HCT116 (cell line): ENCODE data around the gene SPAG4. TPM values are rescaled to one million over a fixed set of nuclear protein-coding genes. Genes with fewer than 3 reads are reported as not detected.

Experiments
- ATAC-seq: fragments of 200-7000 bp; cut with Tn5 transposase; 2 replicates; pipeline ENCODE4 v1.9.1; 2020; ENCODE audit warnings: mild to moderate bottlenecking, moderate library complexity
- BruUV-seq: library from RNA; stranded (reverse); fragments of 400-500 nt; replicated peaks from 2 replicates; lab custom pipeline; 2021; lab: Mats Ljungman, UMichigan
- CTCF ChIA-PET: fragments of 300-600 bp; sonication (Branson Sonifier 250); formaldehyde crosslinking; loops from one replicate; lab custom pipeline; 2021; ENCODE audit warnings: antibody characterized with exemption; lab: Charles Lee
- POLR2A ChIA-PET: fragments of 300-600, 350-600 bp; sonication (Branson Sonifier 250); formaldehyde crosslinking; loops from one replicate; lab custom pipeline; 2021; ENCODE audit warnings: antibody characterized with exemption; lab: Charles Lee
- RAD21 ChIA-PET, 2 experiments: fragments of 300-600 bp; sonication (Branson Sonifier 250); formaldehyde crosslinking; loops; one replicate each; lab custom pipeline; 2023; ENCODE audit warnings: low total read pairs in 2 of 2; ENCODE audit not compliant: uncharacterized antibody in 2 of 2, unreplicated experiment in 2 of 2, low non-redundant PET in 1 of 2; lab: Charles Lee
- DNase-seq: peaks from one replicate; pipeline ENCODE4 v3.0.0-alpha.2; 2010; ENCODE audit warnings: low read depth, low spot score
- H2AFZ ChIP-seq: fragments of 200-600 bp; shearing (Covaris generic), sonication (generic); 2 replicates; pipeline ENCODE4 v1.6.1; 2017; ENCODE audit warnings: low read depth, mixed run types, mixed read lengths, antibody characterized with exemption, low read length; ENCODE audit not compliant: poor library complexity, severe bottlenecking
- H3K27ac ChIP-seq: 2 replicates; pipeline ENCODE4 v1.5.1; 2012; ENCODE audit warnings: low read depth, low read length
- H3K27me3 ChIP-seq: fragments of 200-600 bp; sonication (generic); 2 replicates; pipeline ENCODE4 v1.6.1; 2016; ENCODE audit warnings: mixed run types, low read length, mixed read lengths; ENCODE audit not compliant: insufficient read depth
- H3K36me3 ChIP-seq, 2 experiments: fragments of 200-500 bp in 1 of 2; fragments of 200-600 bp in 1 of 2; sonication (Bioruptor generic) in 1 of 2; sonication (generic) in 1 of 2; 2 replicates each; pipeline versions ENCODE4 v1.5.1 to v1.6.1; 2014 to 2016; ENCODE audit warnings: low read length in 2 of 2, inconsistent platforms in 1 of 2, mixed read lengths in 1 of 2, mixed run types in 1 of 2; ENCODE audit not compliant: insufficient read depth in 2 of 2, control insufficient read depth in 1 of 2
- H3K4me1 ChIP-seq, 2 experiments: fragments of 200-600 bp in 1 of 2; sonication (generic) in 1 of 2; 2 replicates each; pipeline versions ENCODE4 v1.5.1 to v1.6.1; 2012 to 2017; ENCODE audit warnings: low read length in 2 of 2, inconsistent platforms in 1 of 2, mild to moderate bottlenecking in 1 of 2, mixed read lengths in 1 of 2, mixed run types in 1 of 2, moderate library complexity in 1 of 2; ENCODE audit not compliant: insufficient read depth in 2 of 2, control insufficient read depth in 1 of 2
- H3K4me2 ChIP-seq: fragments of 200-600 bp; sonication (generic); 2 replicates; pipeline ENCODE4 v1.6.1; 2017; ENCODE audit warnings: mixed run types, low read length, mixed read lengths
- H3K4me3 ChIP-seq, 2 experiments: fragments of 200-600 bp in 1 of 2; sonication (generic) in 1 of 2; replicated peaks in 1 of 2; 2 replicates each; pipeline ENCODE4 v1.5.1; 2011 to 2016; ENCODE audit warnings: low read length in 2 of 2, control low read depth in 1 of 2, low read depth in 1 of 2, mild to moderate bottlenecking in 1 of 2, mixed read lengths in 1 of 2, mixed run types in 1 of 2
- H3K79me2 ChIP-seq: fragments of 200-600 bp; sonication (generic); 2 replicates; pipeline ENCODE4 v1.6.1; 2017; ENCODE audit warnings: mild to moderate bottlenecking, mixed run types, low read length, moderate library complexity, mixed read lengths; ENCODE audit not compliant: insufficient read depth
- H3K9ac ChIP-seq: fragments of 200-600 bp; sonication (generic); 2 replicates; pipeline ENCODE4 v1.6.1; 2016; ENCODE audit warnings: low read length, mixed read lengths
- H3K9me2 ChIP-seq: fragments of 200-600 bp; sonication (generic), shearing (Covaris generic); 2 replicates; pipeline ENCODE4 v1.6.1; 2017; ENCODE audit warnings: mixed run types, mild to moderate bottlenecking, moderate library complexity; ENCODE audit not compliant: insufficient read depth
- H3K9me3 ChIP-seq, 2 experiments: fragments of 200-500 bp in 1 of 2; fragments of 200-600 bp in 1 of 2; sonication (Bioruptor generic) in 1 of 2; sonication (generic) in 1 of 2; 2 replicates each; pipeline ENCODE4 v1.6.1; 2014 to 2017; ENCODE audit warnings: low read length in 2 of 2, mixed read lengths in 2 of 2, inconsistent platforms in 1 of 2, low read depth in 1 of 2, mild to moderate bottlenecking in 1 of 2, mixed run types in 1 of 2, moderate library complexity in 1 of 2; ENCODE audit not compliant: control insufficient read depth in 1 of 2, insufficient read depth in 1 of 2
- H4K20me1 ChIP-seq: fragments of 200-600 bp; sonication (generic), shearing (Covaris generic); 2 replicates; pipeline ENCODE4 v1.6.1; 2017; ENCODE audit warnings: mixed run types, mild to moderate bottlenecking, moderate library complexity; ENCODE audit not compliant: insufficient read depth
- CBX3 ChIP-seq: IDR thresholded peaks from 2 replicates; pipeline ENCODE4 v1.6.1; 2012; ENCODE audit warnings: low read depth
- EGR1 ChIP-seq: IDR thresholded peaks from 2 replicates; pipeline ENCODE4 v1.6.1; 2012; ENCODE audit warnings: low read depth
- EZH2 ChIP-seq: fragments of 200-600 bp; sonication (generic); IDR thresholded peaks from 2 replicates; pipeline ENCODE4 v1.6.1; 2017; ENCODE audit warnings: antibody characterized with exemption, mixed run types
- EZH2phosphoT487 ChIP-seq: fragments of 200-600 bp; IDR thresholded peaks from 2 replicates; pipeline ENCODE4 v1.6.1; 2018; ENCODE audit warnings: antibody characterized with exemption, borderline replicate concordance
- FOSL1 ChIP-seq: IDR thresholded peaks from 2 replicates; pipeline ENCODE4 v1.6.1; 2012; ENCODE audit warnings: low read depth
- POLR2AphosphoS5 ChIP-seq: IDR thresholded peaks from 2 replicates; pipeline ENCODE4 v1.6.1; 2011; ENCODE audit warnings: mild to moderate bottlenecking, low read depth, low read length, moderate library complexity
- SIN3A ChIP-seq: IDR thresholded peaks from 2 replicates; pipeline ENCODE4 v1.6.1; 2012; ENCODE audit warnings: low read depth
- SRF ChIP-seq: IDR thresholded peaks from 2 replicates; pipeline ENCODE4 v1.6.1; 2012; ENCODE audit warnings: low read depth
- intact Hi-C: fragments of 100-400 bp; cut with micrococcal nuclease; formaldehyde crosslinking; loops from 2 replicates; pipeline ENCODE4 v1.10.0; 2022
- total RNA-seq: library from RNA; stranded (reverse); gene quantifications from one replicate; pipeline ENCODE4 v1.2.1, GENCODE V29; 2021; ENCODE audit not compliant: unreplicated experiment
- TF ChIP-seq, protein P1 (sequence below): IDR thresholded peaks from 2 replicates; pipeline ENCODE4 v1.6.1; 2012; ENCODE audit warnings: low read depth
- TF ChIP-seq, protein P2 (sequence below): IDR thresholded peaks from 2 replicates; pipeline ENCODE4 v1.6.1; 2012
- TF ChIP-seq, protein P3 (sequence below): IDR thresholded peaks from 2 replicates; pipeline ENCODE4 v1.6.1; 2011; ENCODE audit warnings: mild to moderate bottlenecking, low read length, moderate library complexity; ENCODE audit not compliant: insufficient replicate concordance; ENCODE audit errors: extremely low read depth

The SPAG4 gene
- total RNA-seq, 1 experiment from 2014 or later: 6.2 TPM

DNA sequence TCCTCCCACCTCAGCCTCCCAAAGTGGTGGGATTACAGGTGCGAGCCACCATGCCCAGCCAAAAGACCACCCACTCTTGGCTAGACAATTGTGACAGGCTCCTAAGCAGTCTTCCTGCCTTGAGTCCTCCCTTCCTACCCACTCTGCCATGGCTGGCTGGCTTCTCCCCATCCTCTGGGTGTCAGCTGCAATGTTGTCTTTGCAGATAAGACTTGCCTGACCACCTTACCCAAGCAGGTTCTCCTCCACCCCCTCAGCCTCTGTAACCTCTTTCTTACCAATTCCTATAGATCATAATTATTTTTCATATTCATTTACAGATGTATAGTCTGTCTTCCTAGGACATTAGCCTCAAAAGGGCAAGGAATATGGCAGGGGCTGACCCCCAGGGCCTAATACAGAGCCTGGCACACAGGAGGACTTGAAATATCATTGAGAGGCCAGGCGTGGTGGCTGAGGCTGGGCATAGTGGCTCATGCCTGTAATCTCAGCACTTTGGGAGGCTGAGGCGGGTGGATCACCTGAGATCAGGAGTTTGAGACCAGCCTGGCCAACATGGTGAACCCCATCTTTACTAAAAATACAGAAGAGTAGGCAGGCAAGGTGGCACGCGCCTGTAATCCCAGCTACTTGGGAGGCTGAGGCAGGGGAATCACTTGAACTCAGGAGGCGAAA is 28.7 kb upstream of the SPAG4 start:
- CTCF ChIA-PET: no interaction called here
- DNase-seq: no peak
- Histone ChIP-seq H3K4me3 (no peak overlapping the region), H3K79me2 (no peaks in the 10 kb centered on the region), H3K9ac (no peak overlapping the region), H3K27ac (no peak overlapping the region), H4K20me1 (no peaks in the 10 kb centered on the region), H3K9me2 (no peaks in the 10 kb centered on the region), H2AFZ (no peak overlapping the region), H3K36me3 (no peaks in the 10 kb centered on the region), H3K9me3 (no peaks in the 10 kb centered on the region), H3K27me3 (no peaks in the 10 kb centered on the region), H3K4me1 (peaks cover 0 to 3% of the 10 kb centered on the region in 2 experiments; a peak in 1 of 4 replicates), H3K4me2 (no peak overlapping the region)
- POLR2A ChIA-PET: interaction anchor here (1.0 kb wide), 1 partner anchor 10 kb away, joined by 3 read pairs; no protein-coding TSS in a partner anchor
- ATAC-seq: no peak
- no TSS peak for BruUV-seq
- TF ChIP-seq FOSL1 (no peak), SRF (no peak), EGR1 (no peak), POLR2AphosphoS5 (no peak), EZH2phosphoT487 (no peak), SIN3A (no peak), EZH2 (no peak), CBX3 (no peak)
- TF ChIP-seq, protein P1, sequence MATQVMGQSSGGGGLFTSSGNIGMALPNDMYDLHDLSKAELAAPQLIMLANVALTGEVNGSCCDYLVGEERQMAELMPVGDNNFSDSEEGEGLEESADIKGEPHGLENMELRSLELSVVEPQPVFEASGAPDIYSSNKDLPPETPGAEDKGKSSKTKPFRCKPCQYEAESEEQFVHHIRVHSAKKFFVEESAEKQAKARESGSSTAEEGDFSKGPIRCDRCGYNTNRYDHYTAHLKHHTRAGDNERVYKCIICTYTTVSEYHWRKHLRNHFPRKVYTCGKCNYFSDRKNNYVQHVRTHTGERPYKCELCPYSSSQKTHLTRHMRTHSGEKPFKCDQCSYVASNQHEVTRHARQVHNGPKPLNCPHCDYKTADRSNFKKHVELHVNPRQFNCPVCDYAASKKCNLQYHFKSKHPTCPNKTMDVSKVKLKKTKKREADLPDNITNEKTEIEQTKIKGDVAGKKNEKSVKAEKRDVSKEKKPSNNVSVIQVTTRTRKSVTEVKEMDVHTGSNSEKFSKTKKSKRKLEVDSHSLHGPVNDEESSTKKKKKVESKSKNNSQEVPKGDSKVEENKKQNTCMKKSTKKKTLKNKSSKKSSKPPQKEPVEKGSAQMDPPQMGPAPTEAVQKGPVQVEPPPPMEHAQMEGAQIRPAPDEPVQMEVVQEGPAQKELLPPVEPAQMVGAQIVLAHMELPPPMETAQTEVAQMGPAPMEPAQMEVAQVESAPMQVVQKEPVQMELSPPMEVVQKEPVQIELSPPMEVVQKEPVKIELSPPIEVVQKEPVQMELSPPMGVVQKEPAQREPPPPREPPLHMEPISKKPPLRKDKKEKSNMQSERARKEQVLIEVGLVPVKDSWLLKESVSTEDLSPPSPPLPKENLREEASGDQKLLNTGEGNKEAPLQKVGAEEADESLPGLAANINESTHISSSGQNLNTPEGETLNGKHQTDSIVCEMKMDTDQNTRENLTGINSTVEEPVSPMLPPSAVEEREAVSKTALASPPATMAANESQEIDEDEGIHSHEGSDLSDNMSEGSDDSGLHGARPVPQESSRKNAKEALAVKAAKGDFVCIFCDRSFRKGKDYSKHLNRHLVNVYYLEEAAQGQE: no peak
- TF ChIP-seq, protein P2, sequence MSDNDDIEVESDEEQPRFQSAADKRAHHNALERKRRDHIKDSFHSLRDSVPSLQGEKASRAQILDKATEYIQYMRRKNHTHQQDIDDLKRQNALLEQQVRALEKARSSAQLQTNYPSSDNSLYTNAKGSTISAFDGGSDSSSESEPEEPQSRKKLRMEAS: no peak
- TF ChIP-seq, protein P3, sequence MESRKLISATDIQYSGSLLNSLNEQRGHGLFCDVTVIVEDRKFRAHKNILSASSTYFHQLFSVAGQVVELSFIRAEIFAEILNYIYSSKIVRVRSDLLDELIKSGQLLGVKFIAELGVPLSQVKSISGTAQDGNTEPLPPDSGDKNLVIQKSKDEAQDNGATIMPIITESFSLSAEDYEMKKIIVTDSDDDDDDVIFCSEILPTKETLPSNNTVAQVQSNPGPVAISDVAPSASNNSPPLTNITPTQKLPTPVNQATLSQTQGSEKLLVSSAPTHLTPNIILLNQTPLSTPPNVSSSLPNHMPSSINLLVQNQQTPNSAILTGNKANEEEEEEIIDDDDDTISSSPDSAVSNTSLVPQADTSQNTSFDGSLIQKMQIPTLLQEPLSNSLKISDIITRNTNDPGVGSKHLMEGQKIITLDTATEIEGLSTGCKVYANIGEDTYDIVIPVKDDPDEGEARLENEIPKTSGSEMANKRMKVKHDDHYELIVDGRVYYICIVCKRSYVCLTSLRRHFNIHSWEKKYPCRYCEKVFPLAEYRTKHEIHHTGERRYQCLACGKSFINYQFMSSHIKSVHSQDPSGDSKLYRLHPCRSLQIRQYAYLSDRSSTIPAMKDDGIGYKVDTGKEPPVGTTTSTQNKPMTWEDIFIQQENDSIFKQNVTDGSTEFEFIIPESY: no peak
- intact Hi-C loops: no loop called here
- RAD21 ChIA-PET: no interaction called here
